ENCODE data around the gene CD6.

DNA sequence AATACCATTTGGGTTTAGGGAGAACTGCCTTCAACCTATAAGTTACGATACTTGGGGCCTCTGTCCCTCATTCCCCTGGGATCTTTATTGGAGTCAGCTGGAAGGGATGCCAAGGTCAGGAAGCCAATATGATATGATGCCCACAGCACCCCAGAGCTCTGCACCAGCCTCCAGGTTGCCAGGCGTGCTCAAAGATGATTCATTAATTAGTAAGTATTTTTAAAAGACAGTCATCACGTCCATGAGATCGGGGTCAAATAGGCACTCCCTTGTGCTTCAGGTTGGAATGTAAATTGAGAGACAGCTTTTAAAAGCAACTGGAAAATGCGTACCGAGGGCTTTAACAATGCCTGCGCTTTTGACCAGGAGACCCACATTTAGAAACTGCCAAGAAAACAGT, 73.8 kb downstream of the CD6 start:
- TF ChIP-seq, protein P1, sequence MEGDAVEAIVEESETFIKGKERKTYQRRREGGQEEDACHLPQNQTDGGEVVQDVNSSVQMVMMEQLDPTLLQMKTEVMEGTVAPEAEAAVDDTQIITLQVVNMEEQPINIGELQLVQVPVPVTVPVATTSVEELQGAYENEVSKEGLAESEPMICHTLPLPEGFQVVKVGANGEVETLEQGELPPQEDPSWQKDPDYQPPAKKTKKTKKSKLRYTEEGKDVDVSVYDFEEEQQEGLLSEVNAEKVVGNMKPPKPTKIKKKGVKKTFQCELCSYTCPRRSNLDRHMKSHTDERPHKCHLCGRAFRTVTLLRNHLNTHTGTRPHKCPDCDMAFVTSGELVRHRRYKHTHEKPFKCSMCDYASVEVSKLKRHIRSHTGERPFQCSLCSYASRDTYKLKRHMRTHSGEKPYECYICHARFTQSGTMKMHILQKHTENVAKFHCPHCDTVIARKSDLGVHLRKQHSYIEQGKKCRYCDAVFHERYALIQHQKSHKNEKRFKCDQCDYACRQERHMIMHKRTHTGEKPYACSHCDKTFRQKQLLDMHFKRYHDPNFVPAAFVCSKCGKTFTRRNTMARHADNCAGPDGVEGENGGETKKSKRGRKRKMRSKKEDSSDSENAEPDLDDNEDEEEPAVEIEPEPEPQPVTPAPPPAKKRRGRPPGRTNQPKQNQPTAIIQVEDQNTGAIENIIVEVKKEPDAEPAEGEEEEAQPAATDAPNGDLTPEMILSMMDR (IDR thresholded peaks at IDR 0.05): no peak
- TF ChIP-seq POLR2A (IDR thresholded peaks at IDR 0.05): no peak

Data from heart left ventricle (tissue), 13 donors.